Mesenchymal stem cell (in vitro differentiated cells and primary cell): ENCODE results near the gene TCF12.
A peak's percentile ranks its signal among the peaks of the same experiment; 100 is the strongest.

Experiments used
- DNase-seq: peaks from one replicate; pipeline ENCODE4 v3.0.0-alpha.2; 2013
- H2AFZ ChIP-seq: one replicate; pipeline ENCODE4 v1.6.1; 2013; ENCODE audit warnings: low read depth, mild to moderate bottlenecking, control low read depth, inconsistent platforms, low read length, moderate library complexity
- H2AK5ac ChIP-seq: 2 replicates; pipeline ENCODE4 v1.6.1; 2013; ENCODE audit warnings: low read length, moderate library complexity, mild to moderate bottlenecking, inconsistent platforms; ENCODE audit not compliant: severe bottlenecking
- H2BK120ac ChIP-seq: one replicate; pipeline ENCODE4 v1.6.1; 2013; ENCODE audit warnings: low read depth, mild to moderate bottlenecking, inconsistent platforms, low read length, moderate library complexity
- H2BK12ac ChIP-seq, 2 experiments: one replicate each; pipeline ENCODE4 v1.6.1; 2013; ENCODE audit warnings: inconsistent platforms in 2 of 2, low read length in 2 of 2, mild to moderate bottlenecking in 2 of 2, moderate library complexity in 2 of 2, control low read depth in 1 of 2
- H2BK15ac ChIP-seq: one replicate; pipeline ENCODE4 v1.6.1; 2013; ENCODE audit warnings: mild to moderate bottlenecking, low read depth, inconsistent platforms; ENCODE audit not compliant: poor library complexity, severe bottlenecking
- H2BK5ac ChIP-seq: 2 replicates; pipeline ENCODE4 v1.6.1; 2013; ENCODE audit warnings: low read depth, mild to moderate bottlenecking, low read length, control low read depth, inconsistent platforms; ENCODE audit not compliant: poor library complexity, severe bottlenecking
- H3K14ac ChIP-seq, 2 experiments: one replicate each; pipeline ENCODE4 v1.6.1; 2013; ENCODE audit warnings: inconsistent platforms in 2 of 2, low read length in 2 of 2, control low read depth in 1 of 2, mild to moderate bottlenecking in 1 of 2, moderate library complexity in 1 of 2
- H3K18ac ChIP-seq, 2 experiments: one replicate each; pipeline ENCODE4 v1.6.1; 2013; ENCODE audit warnings: inconsistent platforms in 2 of 2, low read length in 2 of 2, control low read depth in 1 of 2, low read depth in 1 of 2, mild to moderate bottlenecking in 1 of 2
- H3K23ac ChIP-seq, 2 experiments: one replicate each; pipeline ENCODE4 v1.6.1; 2013; ENCODE audit warnings: inconsistent platforms in 2 of 2, low read length in 2 of 2, mild to moderate bottlenecking in 2 of 2, moderate library complexity in 2 of 2, control low read depth in 1 of 2
- H3K27ac ChIP-seq: 2 replicates; pipeline ENCODE4 v1.5.1; 2013; ENCODE audit warnings: mild to moderate bottlenecking, moderate library complexity, low read length, control low read depth, inconsistent platforms; ENCODE audit not compliant: poor library complexity, severe bottlenecking
- H3K27me3 ChIP-seq, 2 experiments: 2 replicates each; pipeline versions ENCODE4 v1.6.1 to v1.7.0; 2013; ENCODE audit warnings: low read length in 2 of 2, mild to moderate bottlenecking in 2 of 2, moderate library complexity in 2 of 2, control low read depth in 1 of 2, inconsistent platforms in 1 of 2; ENCODE audit not compliant: control insufficient read depth in 1 of 2, insufficient read depth in 1 of 2
- H3K36me3 ChIP-seq, 2 experiments: 2 replicates each; pipeline versions ENCODE4 v1.6.1 to v1.7.0; 2013; ENCODE audit warnings: low read length in 2 of 2, control low read depth in 1 of 2, inconsistent platforms in 1 of 2, low read depth in 1 of 2, mild to moderate bottlenecking in 1 of 2; ENCODE audit not compliant: insufficient read depth in 2 of 2, control insufficient read depth in 1 of 2
- H3K4ac ChIP-seq, 2 experiments: one replicate each; pipeline ENCODE4 v1.6.1; 2013; ENCODE audit warnings: inconsistent platforms in 2 of 2, low read length in 2 of 2, mild to moderate bottlenecking in 2 of 2, moderate library complexity in 2 of 2, control low read depth in 1 of 2, low read depth in 1 of 2
- H3K4me1 ChIP-seq: 2 replicates; pipeline ENCODE4 v1.6.1; 2013; ENCODE audit warnings: low read depth, low read length, control low read depth; ENCODE audit not compliant: control insufficient read depth, insufficient read depth
- H3K4me2 ChIP-seq: 2 replicates; pipeline ENCODE4 v1.6.1; 2013; ENCODE audit warnings: low read length, mild to moderate bottlenecking, inconsistent platforms; ENCODE audit not compliant: poor library complexity, severe bottlenecking
- H3K4me3 ChIP-seq, 2 experiments: 2 replicates each; pipeline versions ENCODE4 v1.5.1 to v1.7.0; 2013; ENCODE audit warnings: low read length in 2 of 2, mild to moderate bottlenecking in 2 of 2, control low read depth in 1 of 2, low read depth in 1 of 2; ENCODE audit not compliant: insufficient read depth in 1 of 2
- H3K79me1 ChIP-seq: replicated peaks from 2 replicates; pipeline ENCODE4 v1.6.1; 2013; ENCODE audit warnings: mild to moderate bottlenecking, control low read depth, low read length, inconsistent platforms; ENCODE audit not compliant: poor library complexity, severe bottlenecking
- H3K9ac ChIP-seq: 2 replicates; pipeline ENCODE4 v1.7.0; 2013; ENCODE audit warnings: mild to moderate bottlenecking, low read length, moderate library complexity
- H3K9me3 ChIP-seq: 2 replicates; pipeline ENCODE4 v1.7.0; 2013; ENCODE audit warnings: mild to moderate bottlenecking, low read length; ENCODE audit not compliant: control insufficient read depth
- H4K8ac ChIP-seq: one replicate; pipeline ENCODE4 v1.6.1; 2013; ENCODE audit warnings: inconsistent platforms, mild to moderate bottlenecking, low read length, moderate library complexity
- H4K91ac ChIP-seq: one replicate; pipeline ENCODE4 v1.6.1; 2013; ENCODE audit warnings: mild to moderate bottlenecking, low read length, inconsistent platforms
- WGBS: methylation state at CpG from one replicate; pipeline ENCODE4 v1.1.7; 2013; ENCODE audit warnings: mixed read lengths; 5-methylcytosine and 5-hydroxymethylcytosine counted together

TCF12 gene

GRCh38 chr15:57084192-57084591, 165.7 kb downstream of the TCF12 start:
- Histone ChIP-seq H3K79me1 (peaks cover 12% of the 10 kb centered on the region), H2BK120ac (no peak overlapping the region), H2AK5ac (no peak overlapping the region), H3K36me3 (no peaks in the 10 kb centered on the region), H4K91ac (no peak overlapping the region), H2BK5ac (no peak overlapping the region), H3K4ac (no peak overlapping the region), H3K23ac (no peak overlapping the region), H3K9ac (no peak overlapping the region), H3K18ac (no peak overlapping the region), H2BK12ac (no peak overlapping the region), H3K14ac (no peak overlapping the region), H4K8ac (no peak overlapping the region), H2BK15ac (no peak overlapping the region), H3K9me3 (no peaks in the 10 kb centered on the region), H3K27me3 (no peaks in the 10 kb centered on the region), H2AFZ (no peak overlapping the region), H3K4me2 (no peak overlapping the region), H3K4me3 (no peak overlapping the region), H3K27ac (no peak overlapping the region), H3K4me1 (no peaks in the 10 kb centered on the region)
- 70% methylated on average over 2 of the region's 3 CpGs for WGBS
- peak; percentile 33 for DNase-seq

GRCh38 chr15:57085267-57085666, 166.8 kb downstream of the TCF12 start:
- Histone ChIP-seq H2BK120ac (no peak overlapping the region), H4K91ac (no peak overlapping the region), H3K36me3 (no peaks in the 10 kb centered on the region), H2BK5ac (no peak overlapping the region), H3K4me3 (no peak overlapping the region), H3K27me3 (no peaks in the 10 kb centered on the region), H3K4me2 (no peak overlapping the region), H3K79me1 (peaks cover 13% of the 10 kb centered on the region), H3K18ac (no peak overlapping the region), H3K4me1 (no peaks in the 10 kb centered on the region), H3K4ac (no peak overlapping the region), H3K9me3 (no peaks in the 10 kb centered on the region), H3K23ac (no peak overlapping the region), H4K8ac (no peak overlapping the region), H2BK12ac (no peak overlapping the region), H2AFZ (no peak overlapping the region), H2AK5ac (no peak overlapping the region), H3K14ac (no peak overlapping the region), H3K9ac (no peak overlapping the region), H3K27ac (no peak overlapping the region), H2BK15ac (no peak overlapping the region)
- no CpG with 5 or more reads among the region's 4 CpGs for WGBS
- DNase-seq: peak; percentile 54

- H3K4ac ChIP-seq: no peak overlapping the region
- no peak overlapping the region for H3K23ac ChIP-seq
- no peak overlapping the region for H2BK120ac ChIP-seq
- no peak overlapping the region for H2BK5ac ChIP-seq
- no peak overlapping the region for H3K18ac ChIP-seq
- H3K9me3 ChIP-seq: no peaks in the 10 kb centered on the region
- H2BK12ac ChIP-seq: no peak overlapping the region
- H2AK5ac ChIP-seq: no peak overlapping the region
- H2BK15ac ChIP-seq: no peak overlapping the region
- no peak overlapping the region for H2AFZ ChIP-seq
- peaks cover 8% of the 10 kb centered on the region for H3K79me1 ChIP-seq
- DNase-seq: no peak
- H3K4me2 ChIP-seq: no peak overlapping the region
- no peak overlapping the region for H3K14ac ChIP-seq
- no peaks in the 10 kb centered on the region for H3K27me3 ChIP-seq
- no peaks in the 10 kb centered on the region for H3K4me1 ChIP-seq
- H3K9ac ChIP-seq: no peak overlapping the region
- H4K8ac ChIP-seq: no peak overlapping the region
- no peak overlapping the region for H4K91ac ChIP-seq
- no peak overlapping the region for H3K27ac ChIP-seq
- 100% methylated on average over 2 of the region's 4 CpGs for WGBS
- no peak overlapping the region for H3K4me3 ChIP-seq
- H3K36me3 ChIP-seq: peaks cover 0 to 6% of the 10 kb centered on the region in 2 experiments
Observed at GRCh38 chr15:57086857-57087427, 168.5 kb downstream of the TCF12 start.

- no peak overlapping the region for H3K27ac ChIP-seq
- WGBS: 98% methylated on average over 3 of the region's 6 CpGs
- H2BK12ac ChIP-seq: no peak overlapping the region
- H2BK5ac ChIP-seq: no peak overlapping the region
- no peak overlapping the region for H3K4me2 ChIP-seq
- DNase-seq: peak; percentile 18
- no peak overlapping the region for H2BK15ac ChIP-seq
- H4K91ac ChIP-seq: no peak overlapping the region
- no peak overlapping the region for H3K4me3 ChIP-seq
- no peak overlapping the region for H2BK120ac ChIP-seq
- H3K27me3 ChIP-seq: no peaks in the 10 kb centered on the region
- H3K79me1 ChIP-seq: peaks cover 8% of the 10 kb centered on the region
- H3K14ac ChIP-seq: no peak overlapping the region
- no peak overlapping the region for H3K18ac ChIP-seq
- no peak overlapping the region for H3K4ac ChIP-seq
- peaks cover 3 to 32% of the 10 kb centered on the region in 2 experiments for H3K36me3 ChIP-seq
- H3K9me3 ChIP-seq: no peaks in the 10 kb centered on the region
- H2AK5ac ChIP-seq: no peak overlapping the region
- H4K8ac ChIP-seq: no peak overlapping the region
- H2AFZ ChIP-seq: no peak overlapping the region
- no peak overlapping the region for H3K9ac ChIP-seq
- no peaks in the 10 kb centered on the region for H3K4me1 ChIP-seq
- H3K23ac ChIP-seq: no peak overlapping the region
Observed at GRCh38 chr15:57089815-57090495, 171.5 kb downstream of the TCF12 start.
